GM12878 (cell line): ENCODE data around the gene ZNF804A. TPM values are rescaled to one million over a fixed set of nuclear protein-coding genes. Genes with fewer than 3 reads are reported as not detected.

Experiments used
- ATAC-seq: fragments of 200-7000 bp; cut with Tn5 transposase; 3 replicates; pipeline ENCODE4 v1.9.1; 2020; ENCODE audit warnings: mild to moderate bottlenecking, moderate library complexity
- BruUV-seq: library from RNA; stranded (reverse); fragments of 400-500 nt; replicated peaks from 2 replicates; lab custom pipeline; 2021; lab: Mats Ljungman, UMichigan
- CTCF ChIA-PET: fragments of 300-600 bp; sonication (Branson Sonifier 250); formaldehyde crosslinking; extraction: SDS; loops from one replicate; lab custom pipeline; 2021; ENCODE audit warnings: inconsistent platforms; lab: Yijun Ruan, JAX
- POLR2A ChIA-PET: fragments of 350-600 bp; formaldehyde crosslinking; extraction: SDS; loops from one replicate; lab custom pipeline; 2021; ENCODE audit warnings: inconsistent platforms; lab: Charles Lee
- RAD21 ChIA-PET: fragments of 300-600 bp; sonication (Branson Sonifier 250); formaldehyde crosslinking; loops from one replicate; lab custom pipeline; 2023; ENCODE audit warnings: antibody characterized with exemption; ENCODE audit not compliant: unreplicated experiment; lab: Charles Lee
- SMC1A ChIA-PET: fragments of 300-600 bp; sonication (Branson Sonifier 250); formaldehyde crosslinking; loops from one replicate; lab custom pipeline; 2023; ENCODE audit not compliant: unreplicated experiment, uncharacterized antibody; lab: Charles Lee
- DNase-seq: peaks from one replicate; pipeline ENCODE4 v3.0.0-alpha.2; 2011; ENCODE audit warnings: low read depth, low spot score
- FAIRE-seq: peaks from 3 replicates; lab custom pipeline; 2011; peaks lifted over from hg19 to GRCh38; lab: Jason Lieb, UNC
- H2AFZ ChIP-seq: 2 replicates; pipeline ENCODE4 v1.6.0; 2011; ENCODE audit warnings: low read depth, low read length, control low read depth; ENCODE audit not compliant: control insufficient read depth
- H3K27ac ChIP-seq: 2 replicates; pipeline ENCODE4 v1.5.1; 2011; ENCODE audit warnings: control low read depth; ENCODE audit not compliant: control insufficient read depth, insufficient read depth
- H3K27me3 ChIP-seq, 2 experiments: replicated peaks in 1 of 2; 2 replicates each; pipeline versions ENCODE4 v1.6.0 to v1.6.1; 2011; ENCODE audit warnings: low read length in 1 of 2; ENCODE audit not compliant: control insufficient read depth in 2 of 2, insufficient read depth in 2 of 2
- H3K36me3 ChIP-seq, 2 experiments: 2 replicates each; pipeline ENCODE4 v1.5.1; 2011; ENCODE audit warnings: low read length in 1 of 2; ENCODE audit not compliant: control insufficient read depth in 2 of 2, insufficient read depth in 2 of 2
- H3K4me1 ChIP-seq: 2 replicates; pipeline ENCODE4 v1.6.1; 2011; ENCODE audit warnings: mild to moderate bottlenecking, low read length, moderate library complexity, mixed read lengths; ENCODE audit not compliant: control insufficient read depth, insufficient read depth
- H3K4me2 ChIP-seq: 2 replicates; pipeline ENCODE4 v1.6.0; 2011; ENCODE audit warnings: control low read depth; ENCODE audit not compliant: control insufficient read depth, insufficient read depth
- H3K4me3 ChIP-seq: fragments of 200-600 bp; sonication (generic); 2 replicates; pipeline ENCODE4 v1.5.1; 2016
- H3K79me2 ChIP-seq: 2 replicates; pipeline ENCODE4 v1.6.0; 2011; ENCODE audit warnings: low read length; ENCODE audit not compliant: control insufficient read depth, insufficient read depth
- H3K9ac ChIP-seq: 2 replicates; pipeline ENCODE4 v1.8.0; 2011; ENCODE audit warnings: low read length, control low read depth, mixed read lengths; ENCODE audit not compliant: control insufficient read depth, insufficient read depth
- H3K9me3 ChIP-seq: replicated peaks from 3 replicates; pipeline ENCODE4 v1.5.1; 2011; ENCODE audit warnings: mild to moderate bottlenecking, low read length; ENCODE audit not compliant: control insufficient read depth, insufficient read depth
- H4K20me1 ChIP-seq: 2 replicates; pipeline ENCODE4 v1.6.0; 2011; ENCODE audit not compliant: control insufficient read depth, insufficient read depth
- CBFB ChIP-seq: IDR thresholded peaks from 2 replicates; pipeline ENCODE4 v1.6.1; 2016; ENCODE audit warnings: antibody characterized with exemption, low read depth
- CREM ChIP-seq: IDR thresholded peaks from 2 replicates; pipeline ENCODE4 v1.6.1; 2014; ENCODE audit warnings: antibody characterized with exemption, low read depth
- EED ChIP-seq: sonication (generic); IDR thresholded peaks from 2 replicates; pipeline ENCODE4 v1.6.1; 2016; ENCODE audit warnings: antibody characterized with exemption, low read depth
- GABPA ChIP-seq: IDR thresholded peaks from 2 replicates; pipeline ENCODE4 v1.6.1; 2014; ENCODE audit warnings: antibody characterized with exemption, low read depth, mild to moderate bottlenecking, inconsistent platforms
- KDM1A ChIP-seq: fragments of 200-600 bp; sonication (generic); IDR thresholded peaks from 2 replicates; pipeline ENCODE4 v1.6.1; 2016; ENCODE audit warnings: borderline replicate concordance
- MEF2A ChIP-seq: IDR thresholded peaks from 2 replicates; pipeline ENCODE4 v1.6.1; 2011; ENCODE audit warnings: low read depth, mild to moderate bottlenecking, low read length, moderate library complexity; ENCODE audit not compliant: insufficient read depth
- NRF1 ChIP-seq: conservative IDR thresholded peaks from 2 replicates; pipeline ENCODE4 v1.6.1; 2011; ENCODE audit warnings: mild to moderate bottlenecking, low read depth, low read length, improper control_type of control experiment
- PKNOX1 ChIP-seq: fragments of 450-650 bp; IDR thresholded peaks from 2 replicates; pipeline ENCODE4 v1.6.1; 2016; ENCODE audit warnings: mild to moderate bottlenecking
- RAD21 ChIP-seq: IDR thresholded peaks from 2 replicates; pipeline ENCODE4 v1.6.1; 2011; ENCODE audit warnings: mild to moderate bottlenecking, low read depth, low read length, moderate library complexity; ENCODE audit not compliant: insufficient read depth
- RELB ChIP-seq: fragments of 450-650 bp; IDR thresholded peaks from 2 replicates; pipeline ENCODE4 v1.6.1; 2017; ENCODE audit warnings: low read depth, mild to moderate bottlenecking, moderate library complexity
- YY1 ChIP-seq: IDR thresholded peaks from 2 replicates; pipeline ENCODE4 v1.6.1; 2011; ENCODE audit warnings: low read depth, mild to moderate bottlenecking, low read length
- ZBTB4 ChIP-seq: fragments of 450-650 bp; formaldehyde crosslinking; IDR thresholded peaks from 2 replicates; pipeline ENCODE4 v1.4.0; 2022; ENCODE audit warnings: mild to moderate bottlenecking, moderate library complexity
- ZNF217 ChIP-seq: fragments of 450-650 bp; IDR thresholded peaks from 2 replicates; pipeline ENCODE4 v1.6.1; 2017; ENCODE audit warnings: antibody characterized with exemption, mild to moderate bottlenecking
- ZNF687 ChIP-seq: fragments of 450-650 bp; IDR thresholded peaks from 2 replicates; pipeline ENCODE4 v1.6.1; 2017; ENCODE audit warnings: mild to moderate bottlenecking, moderate library complexity
- WGBS: methylation state at CpG from one replicate; pipeline ENCODE4 v1.1.6; 2016; ENCODE audit warnings: low lambda C conversion rate; ENCODE audit not compliant: insufficient replicate concordance, insufficient coverage; ENCODE audit errors: missing lambda C conversion rate; 5-methylcytosine and 5-hydroxymethylcytosine counted together
- in situ Hi-C: fragments of 300-500 bp; cut with MboI; formaldehyde crosslinking; loops from 9 replicates; pipeline ENCODE4 v1.14.3; 2018; ENCODE audit warnings: mixed read lengths
- intact Hi-C: fragments of 100-400 bp; cut with micrococcal nuclease; formaldehyde crosslinking; loops from one replicate; pipeline ENCODE4 v1.14.2; 2022; ENCODE audit not compliant: unreplicated experiment
- polyA plus RNA-seq, 11 experiments: library from polyadenylated mRNA; depleted of rRNA in 4 of 11; unstranded in 6 of 11; stranded (reverse) in 5 of 11; fragments of >200 nt; fragmentation: Nextera tagmentation in 4 of 11; fragmentation: Illumina TruSeq in 1 of 11; extraction: Ambion mirVana in 4 of 11; extraction: Trizol in 1 of 11; gene quantifications; 1 replicate in 1 of 11; 2 replicates in 10 of 11; pipeline versions ENCODE4 v1.2.1 to v1.2.3, GENCODE V29; 2011 to 2016; ENCODE audit warnings: inconsistent platforms in 2 of 11, missing spikeins in 2 of 11, low read depth in 1 of 11
- total RNA-seq, 4 experiments: library from RNA; depleted of rRNA in 3 of 4; stranded (reverse); fragments of >200 nt in 3 of 4; fragmentation: Illumina TruSeq in 1 of 4; extraction: Trizol in 1 of 4; gene quantifications; 2 replicates each; pipeline versions ENCODE4 v1.2.1 to v1.2.3, GENCODE V29; 2013 to 2021

Gene ZNF804A
- total and polyA plus RNA-seq, 10 of the 15 experiments (the other 5 are each of a cell fraction or from before 2014, with no cell fraction given) = 0.19 to 2.3 (median 1.4) TPM

- TF ChIP-seq PKNOX1 = no peak
Measured at GRCh38 chr2:184767059-184767458, 168.7 kb downstream of the ZNF804A start (continued).

GRCh38 chr2:184769023-184769422 is 170.7 kb downstream of the ZNF804A start:
- Histone ChIP-seq H3K27me3 (no peaks in the 10 kb centered on the region), H3K27ac (no peak overlapping the region), H3K9ac (no peak overlapping the region), H3K4me3 (no peak overlapping the region), H3K4me2 (no peak overlapping the region), H3K36me3 (no peaks in the 10 kb centered on the region), H4K20me1 (no peaks in the 10 kb centered on the region), H3K4me1 (no peaks in the 10 kb centered on the region), H3K9me3 (no peaks in the 10 kb centered on the region), H3K79me2 (no peaks in the 10 kb centered on the region), H2AFZ (no peak overlapping the region)
- in situ Hi-C loops = no loop called here
- intact Hi-C loops = no loop called here
- ChIA-PET POLR2A (no interaction called here), SMC1A (no interaction called here), RAD21 (no interaction called here), CTCF (no interaction called here)
- no peak for ATAC-seq
- BruUV-seq = no TSS peak
- WGBS = 44% methylated on average over 2 of the region's 2 CpGs
- DNase-seq = no peak
- no peak for FAIRE-seq
- TF ChIP-seq RAD21 = no peak
- no peak for TF ChIP-seq MEF2A
- TF ChIP-seq CBFB = no peak
- no peak for TF ChIP-seq KDM1A
- TF ChIP-seq EED = no peak
- TF ChIP-seq CREM = no peak
- TF ChIP-seq YY1 = no peak
- TF ChIP-seq ZNF687 = no peak
- TF ChIP-seq ZBTB4 (CRISPR knock-in tag) = no peak
- no peak for TF ChIP-seq NRF1
- no peak for TF ChIP-seq GABPA
- TF ChIP-seq RELB = no peak
- TF ChIP-seq ZNF217 = no peak
